H1 (cell line): ENCODE data around the gene COPS6. TPM values are rescaled to one million over a fixed set of nuclear protein-coding genes. Genes with fewer than 3 reads are reported as not detected.

Experiments
- CBX8 ChIP-seq: fragments of 300-800, 300-1000 bp; sonication (generic); IDR thresholded peaks from 2 replicates; pipeline ENCODE4 v1.7.1; 2016; ENCODE audit warnings: low read depth, low read length, borderline replicate concordance
- E2F6 ChIP-seq: IDR thresholded peaks from 2 replicates; pipeline ENCODE4 v1.6.1; 2012; ENCODE audit warnings: inconsistent platforms
- GABPA ChIP-seq: IDR thresholded peaks from 2 replicates; pipeline ENCODE4 v1.6.1; 2011; ENCODE audit warnings: mild to moderate bottlenecking, low read length, moderate library complexity, borderline replicate concordance; ENCODE audit not compliant: insufficient read depth
- GTF2F1 ChIP-seq: IDR thresholded peaks from 2 replicates; pipeline ENCODE4 v1.6.1; 2012; ENCODE audit warnings: low read depth, low read length, improper control_type of control experiment, borderline replicate concordance
- KDM5A ChIP-seq: fragments of 200-600 bp; IDR thresholded peaks from 2 replicates; pipeline ENCODE4 v1.7.1; 2012; ENCODE audit warnings: mild to moderate bottlenecking, low read length, inconsistent platforms, mixed read lengths
- MAFK ChIP-seq: IDR thresholded peaks from 2 replicates; pipeline ENCODE4 v1.6.1; 2012; ENCODE audit warnings: low read depth, mild to moderate bottlenecking, improper control_type of control experiment, low read length
- MAX ChIP-seq: IDR thresholded peaks from 2 replicates; pipeline ENCODE4 v1.6.1; 2012; ENCODE audit warnings: inconsistent platforms
- NANOG ChIP-seq: IDR thresholded peaks from 2 replicates; pipeline ENCODE4 v1.6.1; 2011; ENCODE audit warnings: low read length, low read depth, mild to moderate bottlenecking, inconsistent platforms; ENCODE audit not compliant: insufficient read depth, poor library complexity, severe bottlenecking
- POU5F1 ChIP-seq: IDR thresholded peaks from 2 replicates; pipeline ENCODE4 v1.6.1; 2011; ENCODE audit warnings: low read depth, mild to moderate bottlenecking, low read length, moderate library complexity
- RAD21 ChIP-seq, 2 experiments: IDR thresholded peaks in 1 of 2; conservative IDR thresholded peaks in 1 of 2; 2 replicates each; pipeline ENCODE4 v1.6.1; 2011; ENCODE audit warnings: low read depth in 2 of 2, low read length in 2 of 2, improper control_type of control experiment in 1 of 2, inconsistent platforms in 1 of 2, mild to moderate bottlenecking in 1 of 2, moderate library complexity in 1 of 2
- RNF2 ChIP-seq: fragments of 200-900, 300-1000 bp; sonication (generic); IDR thresholded peaks from 2 replicates; pipeline ENCODE4 v1.7.1; 2016; ENCODE audit warnings: borderline replicate concordance, low read depth, mild to moderate bottlenecking, antibody characterized with exemption, low read length; ENCODE audit not compliant: poor library complexity, severe bottlenecking; ENCODE audit errors: missing control alignments
- RXRA ChIP-seq: IDR thresholded peaks from 2 replicates; pipeline ENCODE4 v1.6.1; 2011; ENCODE audit warnings: low read depth, mild to moderate bottlenecking, low read length, moderate library complexity; ENCODE audit not compliant: insufficient read depth
- SAP30 ChIP-seq: fragments of 300-600 bp; sonication (generic); IDR thresholded peaks from 2 replicates; pipeline ENCODE4 v1.7.1; 2012; ENCODE audit warnings: low read length, moderate library complexity, mild to moderate bottlenecking, inconsistent platforms; ENCODE audit not compliant: insufficient read depth, insufficient replicate concordance
- SP2 ChIP-seq: IDR thresholded peaks from 2 replicates; pipeline ENCODE4 v1.6.1; 2012; ENCODE audit warnings: mild to moderate bottlenecking, low read length, inconsistent platforms
- SUZ12 ChIP-seq: fragments of 200-600 bp; sonication (generic); IDR thresholded peaks from 2 replicates; pipeline ENCODE4 v1.6.1; 2012; ENCODE audit warnings: mild to moderate bottlenecking, inconsistent platforms, low read length, moderate library complexity, mixed read lengths
- TAF1 ChIP-seq: IDR thresholded peaks from 2 replicates; pipeline ENCODE4 v1.6.1; 2011; ENCODE audit warnings: mild to moderate bottlenecking, low read depth, low read length
- TBP ChIP-seq: IDR thresholded peaks from 2 replicates; pipeline ENCODE4 v1.6.1; 2011; ENCODE audit warnings: low read depth, low read length, improper control_type of control experiment
- polyA plus RNA-seq, 7 experiments: library from polyadenylated mRNA; depleted of rRNA in 3 of 7; stranded (reverse) in 5 of 7; unstranded in 2 of 7; fragments of >200 nt in 5 of 7; fragments of 200-250 nt in 2 of 7; gene quantifications; 1 replicate in 5 of 7; 2 replicates in 1 of 7; 4 replicates in 1 of 7; pipeline versions ENCODE4 v1.2.1 to v1.2.3, GENCODE V29; 2011 to 2013; ENCODE audit warnings: missing spikeins in 2 of 7, mixed read lengths in 2 of 7
- total RNA-seq: library from RNA; stranded (reverse); fragmentation: NEBNext Ultra II Directional; extraction: Animal tissue kit (Norgen Biotek cat#: 25700); gene quantifications from 2 replicates; pipeline ENCODE4 v1.2.1, GENCODE V29; 2021

COPS6 gene
- total and polyA plus RNA-seq, 2 of the 8 experiments (the other 6 are each of a cell fraction or from before 2014, with no cell fraction given): 127 to 225 TPM

GRCh38 chr7:100081535-100082102 lies 7.2 kb upstream of the COPS6 start, which contains the start of gene ZNF3 (continued):
- TF ChIP-seq KDM5A (peak; percentile 78; the same call in 1 of the 2 replicates), SAP30 (peak; percentile 4), RXRA (0 out of 2 replicates have a peak, but pooled peaks have one; percentile 76), MAX (peak; percentile 99), RNF2 (no peak), NANOG (peak; percentile 79), TBP (peak; percentile 90), GABPA (peak; percentile 98), TAF1 (peak; percentile 93), MAFK (peak; percentile 99), SP2 (peak; percentile 96), SUZ12 (no peak), GTF2F1 (0 out of 2 replicates have a peak, but pooled peaks have one; percentile 68), POU5F1 (no peak), E2F6 (peak; percentile 92), CBX8 (no peak), RAD21 (IDR thresholded peaks at IDR 0.05 in 1 of 2, conservative IDR thresholded peaks at IDR 0.05 in 1 of 2; ENCODE audit: low read depth in 2 of 2, low read length in 2 of 2) (peak; percentile 67 to 71)
